Osteocyte (in vitro differentiated cells): ENCODE measurements around the gene PTGES. TPM values are rescaled to one million over a fixed set of nuclear protein-coding genes. Genes with fewer than 3 reads are reported as not detected.
A peak's percentile ranks its signal among the peaks of the same experiment; 100 is the strongest.
"Not testable (repeated sequence)": the region's sequence is repeated elsewhere in the genome, so short reads cannot be mapped to it uniquely, and the experiment has no call there.

Source experiments
- DNase-seq: peaks from one replicate; pipeline ENCODE4 v3.0.0; 2021; ENCODE audit warnings: mixed read lengths; ENCODE audit not compliant: unreplicated experiment; ENCODE audit errors: extremely low spot score
- H3K27ac Mint-ChIP-seq: one replicate; pipeline ENCODE4 v1.8.0; 2021; ENCODE audit warnings: mild to moderate bottlenecking, mixed read lengths; ENCODE audit not compliant: unreplicated experiment
- H3K27me3 Mint-ChIP-seq: one replicate; pipeline ENCODE4 v1.8.0; 2021; ENCODE audit warnings: mixed read lengths; ENCODE audit not compliant: unreplicated experiment
- H3K36me3 Mint-ChIP-seq: one replicate; pipeline ENCODE4 v1.8.0; 2021; ENCODE audit warnings: mixed read lengths; ENCODE audit not compliant: unreplicated experiment
- H3K4me1 Mint-ChIP-seq: one replicate; pipeline ENCODE4 v1.8.0; 2021; ENCODE audit warnings: mixed read lengths; ENCODE audit not compliant: unreplicated experiment
- H3K4me3 Mint-ChIP-seq: one replicate; pipeline ENCODE4 v1.8.0; 2021; ENCODE audit warnings: mild to moderate bottlenecking, moderate library complexity, mixed read lengths; ENCODE audit not compliant: unreplicated experiment
- H3K9me3 Mint-ChIP-seq: one replicate; pipeline ENCODE4 v1.8.0; 2021; ENCODE audit warnings: mixed read lengths; ENCODE audit not compliant: unreplicated experiment
- CTCF ChIP-seq: fragments of 200-600 bp; sonication (generic); IDR thresholded peaks from 2 replicates; pipeline ENCODE4 v1.5.0; 2021; ENCODE audit warnings: antibody characterized with exemption, mild to moderate bottlenecking, moderate library complexity
- total RNA-seq: library from RNA; stranded (reverse); gene quantifications from 2 replicates; pipeline ENCODE4 v1.2.1, GENCODE V29; 2021

Gene PTGES
- total RNA-seq, 1 donor from 2014 or later, result 0.83 TPM

GRCh38 chr9:129749575-129749974 is 3.3 kb downstream of the PTGES start:
- DNase-seq, result no peak
- H3K4me1 Mint-ChIP-seq, result peaks cover 44% of the 10 kb centered on the region
- H3K9me3 Mint-ChIP-seq, result no peaks in the 10 kb centered on the region
- H3K27me3 Mint-ChIP-seq, result no peaks in the 10 kb centered on the region
- no peak overlapping the region for H3K27ac Mint-ChIP-seq
- H3K36me3 Mint-ChIP-seq, result no peaks in the 10 kb centered on the region
- no peak for TF ChIP-seq CTCF
- H3K4me3 Mint-ChIP-seq, result no peak overlapping the region

GRCh38 chr9:129749052-129749451 is 3.8 kb downstream of the PTGES start:
- not testable (repeated sequence) for H3K27me3 Mint-ChIP-seq, H3K9me3 Mint-ChIP-seq, DNase-seq, H3K36me3 Mint-ChIP-seq, H3K27ac Mint-ChIP-seq, H3K4me3 Mint-ChIP-seq
- peaks cover 44% of the 10 kb centered on the region for H3K4me1 Mint-ChIP-seq

GRCh38 chr9:129748249-129748648 is 4.6 kb downstream of the PTGES start:
- Mint-ChIP-seq H3K27ac (no peak overlapping the region), H3K4me1 (peaks cover 44% of the 10 kb centered on the region), H3K9me3 (no peaks in the 10 kb centered on the region), H3K4me3 (no peak overlapping the region), H3K27me3 (no peaks in the 10 kb centered on the region), H3K36me3 (no peaks in the 10 kb centered on the region)
- no peak for DNase-seq
- TF ChIP-seq CTCF, result no peak

- no peak overlapping the region for H3K4me3 Mint-ChIP-seq
- no peaks in the 10 kb centered on the region for H3K27me3 Mint-ChIP-seq
- no peak for DNase-seq
These were observed 6.6 kb downstream of the PTGES start for GRCh38 chr9:129746092-129746777.

GRCh38 chr9:129745200-129745599 is 7.6 kb downstream of the PTGES start:
- Mint-ChIP-seq H3K36me3 (no peaks in the 10 kb centered on the region), H3K4me3 (no peak overlapping the region), H3K27me3 (no peaks in the 10 kb centered on the region), H3K9me3 (no peaks in the 10 kb centered on the region), H3K4me1 (peaks cover 21% of the 10 kb centered on the region), H3K27ac (no peak overlapping the region)
- no peak for DNase-seq
- no peak for TF ChIP-seq CTCF

More at GRCh38 chr9:129746092-129746777, 6.6 kb downstream of the PTGES start:
- peaks cover 28% of the 10 kb centered on the region for H3K4me1 Mint-ChIP-seq
- H3K27ac Mint-ChIP-seq, result peak overlapping the region; percentile 60
- no peaks in the 10 kb centered on the region for H3K36me3 Mint-ChIP-seq
- H3K9me3 Mint-ChIP-seq, result no peaks in the 10 kb centered on the region
- TF ChIP-seq CTCF, result no peak
